Daoy (cell line): ENCODE data around the gene ARID5B. TPM values are rescaled to one million over a fixed set of nuclear protein-coding genes. Genes with fewer than 3 reads are reported as not detected.
A peak's percentile ranks its signal among the peaks of the same experiment; 100 is the strongest.
"Not testable (repeated sequence)": the region's sequence is repeated elsewhere in the genome, so short reads cannot be mapped to it uniquely, and the experiment has no call there.

Experiments
- DNase-seq: peaks from one replicate; pipeline ENCODE4 v3.0.0-alpha.2; 2015; ENCODE audit warnings: low read depth
- total RNA-seq: library from RNA; depleted of rRNA; stranded (reverse); fragments of >200 nt; shearing (Covaris generic); gene quantifications from 2 replicates; pipeline ENCODE4 v1.2.3, GENCODE V29; 2014

ARID5B gene
- total RNA-seq, 1 experiment from 2014 or later = 4.7 TPM

DNA sequence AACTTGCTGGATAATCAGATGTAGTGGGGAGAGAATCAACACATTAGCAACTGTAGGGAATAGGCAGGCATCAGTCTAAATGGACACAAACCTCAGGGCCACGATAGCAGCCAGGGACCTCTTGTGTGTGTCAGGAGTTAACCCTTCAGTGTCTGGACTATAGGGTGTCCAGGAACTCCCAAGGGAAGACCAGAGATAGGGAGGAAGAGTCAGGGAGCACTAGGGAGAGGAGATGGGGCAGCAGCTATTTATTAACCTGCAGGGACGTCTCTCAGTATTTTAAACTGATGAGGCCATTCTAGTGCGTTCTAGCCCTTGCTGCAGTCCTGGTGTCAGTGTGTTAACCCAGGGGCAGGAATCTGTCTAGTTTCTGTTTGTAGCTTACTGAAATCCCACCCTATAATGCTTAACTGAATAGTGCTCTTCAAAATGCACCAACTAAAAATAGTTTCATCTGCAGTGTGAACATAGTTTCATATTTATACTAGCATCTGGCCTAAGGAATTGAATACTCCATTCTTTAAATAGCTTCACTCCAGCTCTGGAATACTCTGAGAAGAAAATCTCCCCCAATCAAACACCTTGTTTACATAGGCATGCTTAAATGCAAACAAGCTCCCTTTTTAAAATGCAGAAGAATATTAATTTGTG lies 62.7 kb downstream of the ARID5B start:
- DNase-seq = no peak

DNA sequence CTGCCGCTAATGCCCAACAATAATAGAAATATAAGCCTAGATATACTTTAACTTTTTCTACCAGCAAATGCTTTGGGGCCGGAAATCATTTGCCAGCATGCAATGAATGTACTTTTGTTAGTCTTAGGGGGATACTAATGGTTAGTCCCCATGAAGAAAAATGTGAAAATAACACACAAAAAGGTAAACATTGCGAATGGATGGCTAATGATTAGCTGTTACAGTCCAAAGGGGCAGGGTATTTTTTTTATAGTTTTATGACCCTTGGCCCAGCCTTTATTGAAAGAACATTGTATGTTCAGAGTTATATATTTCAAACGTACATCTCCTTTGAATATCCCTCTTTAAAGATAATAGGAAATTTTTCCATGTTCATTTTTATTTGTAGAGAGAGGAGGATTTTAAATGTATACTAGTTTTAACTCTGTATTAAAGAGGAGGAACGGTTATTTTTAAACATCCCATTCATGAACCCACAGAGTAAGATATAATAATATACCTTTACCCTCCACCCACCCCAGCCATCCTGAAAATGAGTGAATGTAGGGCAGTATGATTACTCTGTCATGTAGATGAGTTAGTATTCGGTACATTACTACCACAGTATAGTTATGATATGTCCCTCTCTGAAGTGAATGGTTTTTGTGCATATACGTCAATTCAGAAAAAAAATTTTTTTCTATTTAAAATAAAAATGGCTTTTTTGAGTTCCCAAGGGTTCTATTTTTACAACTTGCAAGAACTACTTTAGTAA lies 63.6 kb downstream of the ARID5B start:
- no peak for DNase-seq

DNA sequence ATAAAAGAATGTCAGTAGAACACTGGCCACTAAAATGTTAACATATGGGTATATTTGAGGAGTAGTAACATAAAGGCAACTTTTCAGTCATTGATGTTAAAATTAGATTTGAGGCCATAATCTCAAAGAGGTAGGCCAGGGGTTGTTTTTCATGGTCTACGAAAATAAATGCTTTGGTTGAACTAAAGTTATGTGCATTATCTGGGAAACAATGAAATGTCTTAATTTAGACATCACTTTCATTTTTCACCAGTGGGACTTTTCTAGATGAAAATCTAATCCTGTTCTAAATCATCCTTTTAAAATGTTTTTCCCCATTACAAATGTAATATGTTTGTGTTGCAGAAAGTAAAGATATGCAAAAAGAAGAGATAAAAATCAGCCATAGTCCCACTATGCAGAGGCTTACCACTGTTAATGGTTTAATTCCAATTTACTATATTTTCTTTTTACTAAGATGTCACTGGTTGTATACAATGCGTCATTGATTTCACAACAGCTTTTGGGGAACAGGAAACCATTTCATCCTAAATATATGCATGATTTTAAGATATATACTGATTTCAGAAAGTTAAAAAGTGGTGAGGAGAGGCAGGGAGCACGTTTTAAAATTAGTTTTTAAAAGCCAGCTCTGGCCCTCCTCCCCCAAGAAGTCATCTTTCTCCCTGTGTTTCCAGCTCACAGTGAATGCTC lies 64.3 kb downstream of the ARID5B start:
- no peak for DNase-seq

GRCh38 chr10:61967298-61967697 lies 65.8 kb downstream of the ARID5B start:
- no peak for DNase-seq

GRCh38 chr10:61970182-61971002 lies 68.9 kb downstream of the ARID5B start:
- no peak for DNase-seq

DNA sequence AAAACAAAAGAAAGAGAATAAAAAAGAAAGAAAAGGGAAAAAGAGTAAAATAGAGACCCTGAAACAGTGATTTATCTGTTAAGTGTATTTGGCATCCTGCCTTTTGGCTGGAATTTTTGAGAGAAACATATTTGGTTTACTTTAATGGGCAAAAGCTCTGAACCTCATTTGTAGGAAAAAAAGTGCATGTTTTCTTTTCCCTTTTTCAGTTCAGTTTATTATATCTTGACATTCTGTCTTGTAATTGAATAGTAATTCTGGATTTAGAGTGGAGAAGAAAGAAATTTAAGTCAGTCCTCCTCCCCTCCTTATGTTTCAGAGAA lies 69.5 kb downstream of the ARID5B start:
- no peak for DNase-seq

GRCh38 chr10:61973169-61973568 lies 71.7 kb downstream of the ARID5B start:
- DNase-seq = no peak

- DNase-seq = no peak
Observed at GRCh38 chr10:61973906-61974305, 72.4 kb downstream of the ARID5B start.

GRCh38 chr10:61974601-61975390 lies 73.3 kb downstream of the ARID5B start:
- DNase-seq = peak; percentile 39

DNA sequence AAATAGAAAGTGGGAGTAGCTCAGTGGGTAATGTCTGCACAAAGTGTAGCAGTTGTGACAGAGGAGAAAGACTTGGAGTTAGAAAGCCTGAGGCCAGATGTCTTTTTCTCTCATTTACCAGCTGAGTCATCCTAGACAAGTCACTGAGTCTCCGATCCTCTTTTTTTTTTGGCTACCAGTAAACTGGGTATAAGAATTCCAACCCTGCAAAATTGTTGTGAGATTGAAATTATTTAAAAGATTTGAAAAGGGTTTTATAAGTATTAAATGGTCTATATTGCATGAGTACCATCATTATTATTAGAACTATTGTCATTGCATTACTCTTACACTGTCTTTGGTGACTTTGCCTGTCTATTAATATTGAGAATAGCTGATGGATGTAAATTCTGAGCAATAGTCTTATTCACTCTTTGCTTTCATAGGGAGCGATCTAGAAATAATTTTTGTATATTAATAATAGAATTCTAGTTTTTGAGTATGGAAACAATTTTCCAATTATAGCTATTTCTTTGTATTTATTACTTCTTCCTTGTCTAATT lies 74.0 kb downstream of the ARID5B start:
- peak; percentile 54 for DNase-seq

- not testable (repeated sequence) for DNase-seq
Observed at GRCh38 chr10:61976951-61977721, 75.6 kb downstream of the ARID5B start.

DNA sequence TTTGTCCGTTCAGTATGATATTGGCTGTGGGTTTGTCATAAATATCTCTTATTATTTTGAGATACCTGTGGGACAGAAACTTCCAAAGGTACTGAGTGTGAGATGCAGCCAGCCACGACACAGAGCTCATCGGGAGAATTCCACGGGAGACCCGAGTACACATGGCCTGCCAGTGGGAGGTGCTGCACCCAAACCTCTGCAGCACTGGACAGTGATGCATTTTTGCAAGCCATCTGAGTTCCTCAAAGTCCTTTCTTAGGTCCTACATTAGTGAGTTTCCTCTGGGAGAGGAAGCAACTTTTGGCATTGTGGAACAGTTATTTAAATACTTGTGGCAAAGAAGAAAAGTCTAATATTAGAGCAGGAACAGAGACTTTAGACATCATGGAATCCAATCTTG lies 77.5 kb downstream of the ARID5B start:
- no peak for DNase-seq

DNA sequence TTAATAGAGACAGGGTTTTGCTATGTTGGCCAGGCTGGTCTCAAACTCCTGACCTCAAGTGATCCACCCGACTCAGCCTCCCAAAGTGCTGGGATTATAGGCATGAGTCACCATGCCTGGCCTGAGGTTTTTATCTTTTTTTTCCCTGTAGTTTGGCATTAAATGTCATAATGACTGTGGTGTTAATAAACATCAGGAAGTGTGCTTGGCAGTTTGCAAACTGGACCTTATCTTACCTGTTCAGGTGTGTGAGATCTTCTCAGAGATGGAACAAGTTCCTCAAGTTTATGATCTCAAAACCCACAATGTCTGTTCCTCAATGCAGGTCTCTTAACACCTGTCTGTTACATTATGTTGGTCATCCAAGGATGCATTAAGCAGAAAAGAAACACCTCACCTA lies 80.0 kb downstream of the ARID5B start:
- no peak for DNase-seq

DNA sequence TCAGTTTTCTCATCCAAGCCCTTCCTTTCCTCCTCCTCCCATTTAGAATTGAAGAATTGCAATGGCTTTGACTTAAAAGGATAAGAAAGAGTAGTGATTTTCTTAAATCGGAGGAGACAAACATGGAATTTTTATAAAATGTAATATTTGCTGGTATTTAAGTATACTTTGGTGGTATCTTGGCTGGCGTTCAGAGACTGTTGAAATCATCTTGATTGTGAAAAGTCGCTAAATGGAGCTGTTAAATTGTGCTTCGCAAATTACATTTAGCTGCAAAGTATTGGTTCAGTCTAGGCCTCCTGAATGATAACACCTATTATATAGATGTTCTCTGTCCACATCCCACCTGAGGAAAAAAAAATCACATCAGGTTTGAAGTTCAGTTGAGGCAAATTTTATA lies 81.8 kb downstream of the ARID5B start:
- no peak for DNase-seq

DNA sequence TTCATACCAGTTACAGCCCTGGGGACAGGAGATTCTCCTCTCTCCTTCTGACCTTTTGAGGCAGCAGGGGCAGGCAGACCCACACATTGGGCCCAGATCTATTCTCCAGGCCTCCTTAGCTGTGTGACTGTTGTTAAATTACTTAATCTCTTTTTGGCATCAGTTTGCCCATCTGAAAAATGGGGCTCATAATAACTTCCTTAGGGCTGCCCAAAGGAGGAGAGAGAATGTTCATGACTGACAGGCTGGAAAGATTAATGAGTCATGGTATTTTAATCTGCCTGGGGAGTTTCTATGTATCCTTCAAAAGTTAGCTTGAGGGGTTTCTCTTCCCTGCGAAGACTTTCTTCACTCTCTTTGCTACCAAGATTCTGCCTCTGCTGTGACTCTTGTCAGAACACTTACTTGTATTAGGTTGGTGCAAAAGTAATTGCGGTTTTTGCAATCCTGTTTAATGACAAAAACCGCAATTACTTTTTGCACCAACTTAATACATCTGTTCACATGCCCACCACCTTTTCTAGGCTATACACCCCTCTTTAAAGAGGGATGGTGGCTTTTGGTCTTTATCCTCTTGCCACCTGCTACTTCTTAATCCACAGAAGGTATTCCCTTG lies 83.4 kb downstream of the ARID5B start:
- DNase-seq = no peak

DNA sequence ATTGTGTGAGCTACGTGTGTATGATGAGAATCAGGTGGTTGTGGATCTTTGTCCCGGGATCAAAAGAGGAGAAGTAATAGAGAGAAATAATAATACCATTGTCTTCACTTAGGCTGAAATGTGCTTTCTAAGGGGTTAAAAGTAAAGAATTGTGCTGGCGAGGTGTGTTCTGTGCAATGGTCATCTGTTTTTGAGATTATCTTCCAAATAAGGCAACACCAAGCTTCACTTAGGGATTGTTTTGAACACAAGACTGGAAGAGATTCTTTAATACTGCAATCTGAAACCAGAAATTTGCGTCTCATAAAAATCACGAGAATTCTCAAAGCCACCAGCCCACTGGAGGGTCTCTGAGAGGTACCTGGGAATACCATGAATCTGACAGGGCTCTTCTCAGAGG lies 84.2 kb downstream of the ARID5B start:
- DNase-seq = no peak

- DNase-seq = no peak
Observed at GRCh38 chr10:61986382-61986781, 84.9 kb downstream of the ARID5B start.

- no peak for DNase-seq
Observed at GRCh38 chr10:61986788-61987492, 85.4 kb downstream of the ARID5B start.

GRCh38 chr10:61987537-61987936 lies 86.0 kb downstream of the ARID5B start:
- no peak for DNase-seq
